Stimulated activated naive CD8-positive, alpha-beta T cell treated with anti-CD3 and anti-CD28 coated beads, Interleukin-15, Interleukin-2, amounts not matched to agents 100 U/mL and 50 U/mL, for 24 hours (primary cell): ENCODE results near the gene AP4S1.
"Not testable (repeated sequence)": the region's sequence is repeated elsewhere in the genome, so short reads cannot be mapped to it uniquely, and the experiment has no call there.

Experiments used
- ATAC-seq: fragments of 150-1000 bp; cut with Tn5 transposase; one replicate; pipeline ENCODE4 v1.10.0; 2021
- DNase-seq: peaks from one replicate; pipeline ENCODE4 v3.0.0; 2021

AP4S1 gene, protein sequence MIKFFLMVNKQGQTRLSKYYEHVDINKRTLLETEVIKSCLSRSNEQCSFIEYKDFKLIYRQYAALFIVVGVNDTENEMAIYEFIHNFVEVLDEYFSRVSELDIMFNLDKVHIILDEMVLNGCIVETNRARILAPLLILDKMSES

GRCh38 chr14:31025367-31026076, at the start of gene AP4S1:
AP4S1 (plus strand) TSS chr14:31025649; CDS start chr14:31066197, 40,548 bp downstream.
- ATAC-seq: peak; percentile 39

GRCh38 chr14:30977752-30978151, 47.7 kb upstream of the AP4S1 start:
- no peak for DNase-seq
- ATAC-seq: no peak

More at GRCh38 chr14:31025367-31026076, at the start of gene AP4S1:
- DNase-seq: peak; percentile 62

GRCh38 chr14:30980106-30980704, 45.2 kb upstream of the AP4S1 start:
- DNase-seq: peak; percentile 28
- ATAC-seq: peak; percentile 71

GRCh38 chr14:30980980-30981379, 44.5 kb upstream of the AP4S1 start:
- DNase-seq (no peak), ATAC-seq (no peak)

DNA sequence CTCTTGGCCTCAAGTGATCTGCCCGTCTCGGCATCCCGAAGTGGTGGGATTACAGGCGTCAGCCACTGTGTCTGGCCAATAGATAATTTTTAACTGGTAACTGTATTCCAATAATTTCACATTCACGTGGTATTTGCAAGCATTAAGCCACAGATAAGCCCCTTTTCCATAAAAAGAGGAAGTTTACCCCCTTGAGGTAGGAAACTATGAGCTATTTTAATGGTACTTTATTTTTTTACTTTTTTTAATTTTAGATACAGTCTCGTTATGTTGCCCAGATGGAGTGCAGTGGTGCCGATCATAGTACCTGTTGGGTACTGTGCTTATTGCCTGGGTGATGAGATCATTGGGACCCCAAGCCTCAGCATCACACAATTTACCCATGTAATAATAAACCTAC, 42.9 kb upstream of the AP4S1 start:
- ATAC-seq (no peak), DNase-seq (no peak)

DNA sequence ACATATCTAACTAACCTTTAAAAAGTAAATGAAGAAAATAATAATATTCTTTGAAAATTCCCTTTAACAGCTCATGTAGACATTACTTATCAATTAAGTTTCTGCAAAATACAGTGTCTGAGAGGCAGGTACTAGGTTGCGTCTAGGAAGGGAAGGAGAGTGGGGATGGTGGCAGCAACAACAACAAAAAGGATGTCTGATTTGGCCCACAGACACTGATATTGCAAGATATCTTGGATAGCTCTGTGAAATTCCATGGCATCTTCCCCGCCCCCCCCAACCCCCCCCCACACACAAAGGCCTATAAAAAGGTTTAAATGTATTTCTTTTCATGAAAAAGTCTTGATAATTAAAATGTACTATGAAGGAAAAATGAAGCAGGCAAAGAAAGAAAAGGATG, 41.6 kb upstream of the AP4S1 start:
- DNase-seq (no peak), ATAC-seq (no peak)

DNA sequence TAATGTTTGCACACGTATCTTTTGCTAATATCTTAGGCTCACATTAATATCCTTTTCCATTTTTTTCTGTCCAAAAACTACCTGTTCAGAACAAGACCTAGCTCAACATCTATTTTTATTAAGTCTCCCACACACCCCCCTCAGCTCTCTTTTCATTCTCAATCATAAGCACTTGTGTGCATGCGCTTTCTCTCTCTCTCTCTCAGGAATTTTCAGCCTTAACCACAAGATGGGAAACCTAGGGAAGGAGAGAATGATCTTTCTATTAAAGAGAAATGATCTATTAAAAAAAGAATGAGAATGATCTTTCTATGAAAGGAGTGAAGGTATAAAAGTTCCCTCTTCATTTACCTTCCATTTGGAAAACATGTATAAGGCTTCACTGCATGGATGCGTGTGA, 39.7 kb upstream of the AP4S1 start:
- ATAC-seq (no peak), DNase-seq (no peak)

- ATAC-seq: no peak
These were observed 36.9 kb upstream of the AP4S1 start for GRCh38 chr14:30988509-30988908.

GRCh38 chr14:30990770-30991169, 34.7 kb upstream of the AP4S1 start:
- ATAC-seq (no peak), DNase-seq (no peak)

More at GRCh38 chr14:30988509-30988908, 36.9 kb upstream of the AP4S1 start:
- DNase-seq: no peak

GRCh38 chr14:30991408-30991807, 34.0 kb upstream of the AP4S1 start:
- DNase-seq: no peak
- no peak for ATAC-seq

DNA sequence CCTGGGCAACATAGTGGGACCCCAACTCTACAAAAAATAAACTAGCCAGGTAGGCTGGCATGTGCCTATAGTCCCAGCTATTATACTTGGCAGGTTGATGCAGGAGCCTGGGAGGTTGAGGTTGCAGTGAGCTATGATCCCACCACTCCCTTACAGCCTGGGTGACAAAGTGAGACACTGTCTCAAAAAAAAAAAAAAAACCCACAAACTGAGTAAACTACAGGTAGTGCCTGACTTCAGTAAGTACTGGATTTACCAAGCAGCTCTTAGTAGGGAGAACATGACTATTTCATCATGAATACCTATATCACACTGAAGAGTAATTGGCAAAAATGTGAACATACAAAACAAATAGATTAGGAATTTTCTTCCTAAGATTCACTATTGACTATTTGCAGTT, 32.4 kb upstream of the AP4S1 start:
- no peak for ATAC-seq

DNA sequence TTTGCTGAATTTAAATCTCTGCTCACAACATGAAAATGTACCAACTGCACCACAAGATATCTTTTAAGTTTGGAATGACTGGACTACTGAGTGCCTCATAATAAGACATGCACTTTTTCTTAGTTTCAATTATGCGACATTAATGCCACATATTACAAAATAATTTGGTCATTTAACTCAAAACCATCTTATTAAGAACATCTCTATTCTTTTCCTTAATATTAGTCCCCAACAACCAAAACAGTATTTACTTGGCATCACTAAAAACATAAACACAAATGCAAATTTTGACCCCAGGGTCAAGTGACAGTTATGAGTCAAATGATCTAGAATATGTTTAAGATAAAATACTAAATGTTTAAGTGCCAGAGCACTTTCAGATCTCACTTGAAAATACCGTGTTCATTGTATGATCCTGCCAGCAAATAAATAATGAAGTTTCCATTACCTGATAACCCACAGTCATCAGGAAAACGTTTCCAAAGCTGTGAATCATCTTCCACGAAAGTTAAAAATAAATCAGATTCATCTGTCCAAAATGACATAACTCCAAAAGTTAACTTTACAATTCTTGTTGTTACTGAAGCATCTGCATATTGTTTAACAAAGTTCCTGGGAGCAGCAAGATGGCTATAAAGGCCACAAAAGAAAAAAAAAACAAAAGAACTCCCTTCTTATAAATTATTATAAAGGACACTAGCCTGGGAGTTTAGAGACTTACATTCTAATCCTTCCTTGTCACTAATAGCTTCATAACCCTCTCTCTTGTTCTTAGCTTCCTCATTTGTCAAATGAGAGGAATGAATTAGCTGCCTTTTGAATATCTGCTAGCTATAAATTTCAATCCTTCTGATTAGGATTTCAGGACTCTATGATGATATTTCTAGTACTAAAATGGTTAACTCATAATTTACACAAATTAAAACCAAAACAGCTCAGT, 30.5 kb upstream of the AP4S1 start:
- DNase-seq (no peak), ATAC-seq (peak; percentile 37)

More for the DNA sequence above, 32.4 kb upstream of the AP4S1 start:
- no peak for DNase-seq

DNA sequence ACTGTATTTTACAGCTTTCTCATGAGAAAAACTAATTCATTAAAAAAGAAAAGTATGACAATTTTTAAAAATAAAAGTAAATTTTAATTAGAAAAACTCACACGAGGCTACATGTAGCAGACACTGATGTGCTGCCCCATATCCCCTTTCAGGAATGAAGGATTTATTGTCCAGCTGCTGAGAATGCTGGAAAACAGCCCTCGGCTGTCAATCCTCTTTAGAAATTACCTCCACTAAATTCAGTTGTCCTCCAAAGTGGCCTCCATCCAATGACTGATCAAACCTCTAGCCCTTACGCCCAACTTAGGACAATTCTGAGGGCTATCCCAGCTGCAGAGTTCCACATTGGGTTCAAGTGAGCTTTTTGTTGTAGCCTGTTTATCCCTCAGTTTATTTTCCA, 29.8 kb upstream of the AP4S1 start:
- no peak for DNase-seq
- no peak for ATAC-seq

- DNase-seq (no peak), ATAC-seq (no peak)
These were observed 28.4 kb upstream of the AP4S1 start for GRCh38 chr14:30996892-30997659.

DNA sequence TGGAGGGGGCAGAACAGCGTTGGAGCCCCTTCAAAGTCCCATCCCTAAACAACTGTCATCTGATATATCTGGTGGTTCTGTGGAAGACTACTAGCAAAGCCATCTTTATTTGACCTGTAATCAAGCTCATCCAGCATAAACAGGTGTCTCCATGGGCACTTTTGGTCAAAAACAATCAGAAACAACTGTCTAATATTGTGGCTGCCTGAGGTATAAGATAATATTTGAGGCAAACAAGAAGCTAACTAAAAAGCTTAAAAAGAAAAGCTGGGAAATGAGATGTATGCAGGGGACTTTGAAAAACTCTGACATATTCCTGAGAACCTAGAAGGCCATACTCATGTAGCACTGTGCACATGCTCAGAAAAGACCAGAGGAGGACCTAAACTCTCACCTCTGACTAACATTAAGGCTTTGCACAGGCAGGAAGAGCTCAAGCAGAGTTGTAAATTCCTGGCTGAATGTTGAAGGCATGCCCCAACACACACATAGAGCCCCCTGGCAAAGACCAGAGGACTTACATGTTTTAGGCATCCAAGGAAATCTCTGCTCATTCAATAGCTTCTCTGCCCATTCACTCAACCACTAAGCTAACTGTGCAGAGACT, 27.2 kb upstream of the AP4S1 start:
- no peak for DNase-seq
- ATAC-seq: no peak

GRCh38 chr14:30999038-30999773, 26.2 kb upstream of the AP4S1 start:
- no peak for ATAC-seq
- DNase-seq: no peak

DNA sequence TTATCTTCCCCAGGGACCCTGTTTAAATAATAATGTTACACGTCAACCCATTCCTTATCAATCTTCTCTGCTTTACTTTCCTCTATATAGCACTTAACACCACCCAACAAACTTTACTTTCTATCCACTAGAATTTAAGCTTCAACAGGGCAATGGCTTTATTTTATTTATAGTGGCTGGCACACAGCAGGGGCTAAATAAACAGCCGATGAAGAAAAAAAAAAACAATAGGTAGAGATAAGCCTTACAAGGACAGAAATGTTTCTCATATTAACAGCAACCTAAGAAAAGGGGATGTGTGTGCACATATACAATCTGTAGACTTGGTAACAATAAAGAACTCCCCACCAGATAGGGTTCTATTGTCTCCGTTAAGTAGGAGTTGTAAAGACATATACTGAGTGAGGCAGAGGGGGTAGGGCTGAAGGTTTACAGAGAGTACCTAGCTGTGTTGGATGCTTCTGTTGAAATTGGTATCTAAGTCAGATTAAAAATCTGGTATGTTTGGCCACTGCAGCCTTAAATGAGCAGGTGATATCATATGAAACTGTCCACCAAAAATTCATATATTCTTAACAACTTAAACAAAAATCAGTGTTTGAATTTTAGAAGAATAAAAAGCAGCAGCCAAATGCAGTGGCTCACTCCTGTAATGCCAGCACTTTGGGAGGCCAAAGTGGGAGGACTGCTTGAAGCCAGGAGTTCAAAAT, 24.7 kb upstream of the AP4S1 start:
- no peak for ATAC-seq

DNA sequence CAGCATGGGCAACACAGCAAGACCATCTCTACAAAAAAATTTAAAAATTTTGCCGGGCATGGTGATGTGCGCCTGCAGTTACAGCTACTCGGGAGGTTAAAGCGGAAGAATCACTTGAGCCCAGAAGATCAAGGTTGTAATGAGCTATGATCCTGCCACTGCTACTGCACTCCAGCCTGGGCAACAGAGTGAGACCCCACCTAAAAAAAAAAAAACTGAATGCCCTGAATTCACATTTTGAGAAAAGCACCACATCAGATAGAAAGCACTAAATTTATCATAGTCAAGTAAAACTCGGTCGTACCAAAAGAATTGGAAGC, 24.1 kb upstream of the AP4S1 start:
- no peak for DNase-seq
- no peak for ATAC-seq

More for the DNA sequence above, 24.7 kb upstream of the AP4S1 start:
- no peak for DNase-seq

DNA sequence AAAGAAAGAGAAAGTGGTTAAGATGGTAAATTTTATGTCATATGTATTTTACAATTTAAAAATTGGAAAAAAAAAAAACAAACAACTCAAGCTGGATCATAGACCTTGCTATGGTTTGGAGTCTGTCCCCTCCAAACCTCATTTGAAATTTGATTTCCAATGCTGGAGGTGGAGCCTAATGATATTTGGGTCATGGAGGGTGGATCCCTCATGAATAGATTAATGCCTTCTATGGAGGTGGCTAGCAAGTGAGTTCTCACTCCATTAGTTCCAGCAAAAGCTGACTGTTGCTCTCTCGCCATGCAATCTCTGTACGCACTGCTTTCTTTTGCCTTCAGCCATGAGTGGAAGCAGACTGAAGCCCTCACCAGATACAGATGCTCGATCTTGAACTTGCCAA, 22.2 kb upstream of the AP4S1 start:
- DNase-seq: no peak
- no peak for ATAC-seq

- ATAC-seq, DNase-seq: not testable (repeated sequence)
These were observed 21.4 kb upstream of the AP4S1 start for GRCh38 chr14:31004007-31004406.
